HL-60 (cell line): ENCODE data around the gene KCMF1.

Experiments
- DNase-seq, 2 experiments: peaks; one replicate each; pipeline ENCODE4 v3.0.0-alpha.2; 2010 to 2020; ENCODE audit warnings: low read depth in 1 of 2, low spot score in 1 of 2
- H3K27ac ChIP-seq: fragments of 250-450 bp; sonication (Bioruptor Pico); replicated peaks from 2 replicates; pipeline ENCODE4 v1.5.1; 2020; ENCODE audit warnings: mild to moderate bottlenecking, moderate library complexity
- H3K27me3 ChIP-seq: fragments of 250-450 bp; sonication (Bioruptor Pico); 2 replicates; pipeline ENCODE4 v1.5.1; 2021; ENCODE audit warnings: mild to moderate bottlenecking, moderate library complexity; ENCODE audit not compliant: insufficient read depth, poor library complexity, severe bottlenecking
- H3K4me3 ChIP-seq: replicated peaks from 2 replicates; pipeline ENCODE4 v1.5.1; 2011; ENCODE audit warnings: mild to moderate bottlenecking, control low read depth, low read length; ENCODE audit not compliant: insufficient read depth
- CTCF ChIP-seq: IDR thresholded peaks from one replicate; pipeline ENCODE4 v1.5.1; 2011; ENCODE audit warnings: low read length, control low read depth, inconsistent platforms; ENCODE audit not compliant: insufficient read depth
- GABPA ChIP-seq: IDR thresholded peaks from 2 replicates; pipeline ENCODE4 v1.6.1; 2012; ENCODE audit warnings: low read depth
- POLR2AphosphoS5 ChIP-seq: IDR thresholded peaks from 2 replicates; pipeline ENCODE4 v1.6.1; 2012; ENCODE audit warnings: low read depth
- REST ChIP-seq: IDR thresholded peaks from 2 replicates; pipeline ENCODE4 v1.6.1; 2012; ENCODE audit warnings: low read depth; ENCODE audit not compliant: insufficient replicate concordance
- SPI1 ChIP-seq: IDR thresholded peaks from 2 replicates; pipeline ENCODE4 v1.6.1; 2012; ENCODE audit warnings: low read depth, mild to moderate bottlenecking, borderline replicate concordance

The KCMF1 gene

GRCh38 chr2:85066006-85066740 lies 95.2 kb downstream of the KCMF1 start:
- no peak overlapping the region for H3K4me3 ChIP-seq
- no peaks in the 10 kb centered on the region for H3K27me3 ChIP-seq
- no peak overlapping the region for H3K27ac ChIP-seq
- no peak for TF ChIP-seq POLR2AphosphoS5
- no peak for TF ChIP-seq REST
- no peak for TF ChIP-seq GABPA
- TF ChIP-seq SPI1: no peak
- TF ChIP-seq CTCF: no peak
- DNase-seq: no peak

GRCh38 chr2:85066874-85067351 lies 96.0 kb downstream of the KCMF1 start:
- H3K4me3 ChIP-seq: no peak overlapping the region
- no peak overlapping the region for H3K27ac ChIP-seq

More at GRCh38 chr2:85066874-85067351, 96.0 kb downstream of the KCMF1 start:
- no peaks in the 10 kb centered on the region for H3K27me3 ChIP-seq
- TF ChIP-seq CTCF (peak; percentile 63), REST (no peak), GABPA (no peak), POLR2AphosphoS5 (no peak)
- peak in 1 of 2 experiments; percentile 54 for DNase-seq
